ENCODE data around the gene ERC2.

DNA sequence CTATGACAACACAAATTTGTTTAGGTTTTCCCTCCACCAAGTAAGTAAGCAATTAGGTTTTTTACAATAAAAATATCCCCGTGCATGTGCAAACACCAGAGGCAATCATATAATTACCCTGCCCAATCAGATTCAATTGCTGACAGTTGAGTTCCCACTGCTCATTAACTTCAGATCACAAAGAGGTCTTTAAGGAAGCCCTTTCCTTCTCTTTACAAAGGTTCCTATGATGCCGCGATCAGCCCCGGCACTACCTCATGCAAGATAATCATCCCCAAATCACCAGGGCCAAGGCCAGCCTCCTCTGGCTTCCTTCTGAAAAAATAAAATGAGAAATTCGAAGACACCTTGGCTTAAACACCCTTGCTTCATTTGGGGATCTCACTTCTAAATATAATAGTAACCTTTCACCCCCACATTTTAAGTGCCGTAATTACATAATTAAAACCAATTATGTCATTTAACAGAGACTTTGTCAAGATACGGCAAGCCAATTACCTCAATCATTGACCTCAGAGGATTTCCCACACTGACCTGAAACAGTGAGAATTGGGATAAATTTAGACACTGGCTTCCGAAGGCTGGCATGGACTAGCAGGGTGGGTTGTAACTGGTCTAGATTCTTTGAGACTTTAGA lies 859.8 kb downstream of the ERC2 start:
- TF ChIP-seq, protein P1, sequence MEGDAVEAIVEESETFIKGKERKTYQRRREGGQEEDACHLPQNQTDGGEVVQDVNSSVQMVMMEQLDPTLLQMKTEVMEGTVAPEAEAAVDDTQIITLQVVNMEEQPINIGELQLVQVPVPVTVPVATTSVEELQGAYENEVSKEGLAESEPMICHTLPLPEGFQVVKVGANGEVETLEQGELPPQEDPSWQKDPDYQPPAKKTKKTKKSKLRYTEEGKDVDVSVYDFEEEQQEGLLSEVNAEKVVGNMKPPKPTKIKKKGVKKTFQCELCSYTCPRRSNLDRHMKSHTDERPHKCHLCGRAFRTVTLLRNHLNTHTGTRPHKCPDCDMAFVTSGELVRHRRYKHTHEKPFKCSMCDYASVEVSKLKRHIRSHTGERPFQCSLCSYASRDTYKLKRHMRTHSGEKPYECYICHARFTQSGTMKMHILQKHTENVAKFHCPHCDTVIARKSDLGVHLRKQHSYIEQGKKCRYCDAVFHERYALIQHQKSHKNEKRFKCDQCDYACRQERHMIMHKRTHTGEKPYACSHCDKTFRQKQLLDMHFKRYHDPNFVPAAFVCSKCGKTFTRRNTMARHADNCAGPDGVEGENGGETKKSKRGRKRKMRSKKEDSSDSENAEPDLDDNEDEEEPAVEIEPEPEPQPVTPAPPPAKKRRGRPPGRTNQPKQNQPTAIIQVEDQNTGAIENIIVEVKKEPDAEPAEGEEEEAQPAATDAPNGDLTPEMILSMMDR (IDR thresholded peaks at IDR 0.05; ENCODE audit: extremely low read depth in 1 of 2, insufficient read depth in 1 of 2, low read depth in 1 of 2, low read length in 2 of 2): no peak
- TF ChIP-seq POLR2AphosphoS5 (IDR thresholded peaks at IDR 0.05; ENCODE audit: insufficient read depth, low read depth, low read length): no peak
- TF ChIP-seq POLR2A (IDR thresholded peaks at IDR 0.05; ENCODE audit: low read depth, low read length): no peak
- TF ChIP-seq, protein P2, sequence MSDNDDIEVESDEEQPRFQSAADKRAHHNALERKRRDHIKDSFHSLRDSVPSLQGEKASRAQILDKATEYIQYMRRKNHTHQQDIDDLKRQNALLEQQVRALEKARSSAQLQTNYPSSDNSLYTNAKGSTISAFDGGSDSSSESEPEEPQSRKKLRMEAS (IDR thresholded peaks at IDR 0.05; ENCODE audit: insufficient read depth, insufficient read length): no peak
- no peak for TF ChIP-seq JUN (IDR thresholded peaks at IDR 0.05; ENCODE audit: borderline replicate concordance, insufficient read depth, insufficient read length, low read depth)
- no peak for TF ChIP-seq FOS (IDR thresholded peaks at IDR 0.05; ENCODE audit: borderline replicate concordance, insufficient read depth, low read length)
- no peak for TF ChIP-seq EZH2 (IDR thresholded peaks at IDR 0.05; ENCODE audit: borderline replicate concordance, low read depth, low read length, severe bottlenecking)
